Measurements from ENCODE around the gene RAB3IL1. TPM values are rescaled to one million over a fixed set of nuclear protein-coding genes. Genes with fewer than 3 reads are reported as not detected.

The RAB3IL1 gene
- total and polyA plus RNA-seq, 4 donors: 2.1 to 41.6 (median 5.4) TPM

DNA sequence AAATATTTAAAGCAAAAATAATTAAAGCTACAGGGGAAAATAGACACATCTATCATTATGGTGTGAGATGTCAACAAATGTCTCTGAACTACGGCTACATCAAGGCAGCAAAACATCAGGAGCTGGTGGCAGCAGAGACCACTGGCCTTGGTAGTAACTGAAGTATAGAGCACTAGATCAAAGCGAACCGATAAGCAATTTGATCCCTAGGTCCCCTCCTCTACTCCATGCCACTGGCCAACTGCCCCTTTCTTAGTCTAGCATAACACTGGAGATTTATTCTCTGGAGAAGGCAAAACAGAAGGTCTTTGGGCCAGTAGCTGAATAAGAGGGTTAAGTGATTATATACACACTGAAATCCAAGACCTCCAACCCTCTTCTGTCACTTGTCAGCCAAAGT is 13.6 kb upstream of the RAB3IL1 start (continued):
- no peak for TF ChIP-seq HNF4A (conservative IDR thresholded peaks at IDR 0.05)

DNA sequence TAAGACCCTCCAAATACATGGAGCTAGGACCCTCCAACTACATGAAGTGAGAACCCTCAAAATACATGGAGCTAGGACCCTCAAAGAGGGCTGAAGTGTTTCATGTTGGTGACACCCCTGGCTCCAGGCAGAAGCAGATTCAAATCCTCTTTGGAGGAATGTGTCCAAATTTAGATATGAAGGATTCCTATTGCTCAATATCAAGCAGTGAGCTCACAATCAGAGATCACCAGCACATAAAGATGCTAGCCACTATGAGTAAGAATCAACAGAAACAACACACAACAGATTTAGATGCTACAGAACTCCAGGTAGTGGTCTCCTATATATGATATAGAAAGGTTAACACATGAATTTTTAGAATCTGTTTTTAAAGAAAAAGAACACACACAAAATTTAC is 11.2 kb upstream of the RAB3IL1 start:
- H3K4me1 ChIP-seq (ENCODE audit: control insufficient read depth in 4 of 4, insufficient read depth in 4 of 4, low read length in 3 of 4): peaks cover 0 to 2% (median 0%) of the 10 kb centered on the region in 4 donors
- no peaks in the 10 kb centered on the region for H3K27me3 ChIP-seq (ENCODE audit: control insufficient read depth in 4 of 4, insufficient read depth in 4 of 4, low read length in 3 of 4)
- no peak for DNase-seq (ENCODE audit: low spot score)
- no peak overlapping the region for H3K9ac ChIP-seq (ENCODE audit: low read depth in 1 of 2, low read length in 2 of 2)
- H3K9me3 ChIP-seq (ENCODE audit: control insufficient read depth in 4 of 4, low read length in 3 of 4): no peaks in the 10 kb centered on the region
- no peak overlapping the region for H3K4me3 ChIP-seq (ENCODE audit: low read depth in 1 of 3, low read length in 3 of 3)
- no peaks in the 10 kb centered on the region for H3K36me3 ChIP-seq (ENCODE audit: control insufficient read depth in 4 of 4, insufficient read depth in 3 of 4, low read depth in 1 of 4, low read length in 3 of 4)
- H3K27ac ChIP-seq (ENCODE audit: low read depth in 1 of 2, low read length in 2 of 2): no peak overlapping the region
- TF ChIP-seq GABPA (IDR thresholded peaks at IDR 0.05 in 1 of 2, conservative IDR thresholded peaks at IDR 0.05 in 1 of 2) (no peak), FOXA2 (IDR thresholded peaks at IDR 0.05) (no peak), HNF4A (conservative IDR thresholded peaks at IDR 0.05) (no peak), RAD21 (IDR thresholded peaks at IDR 0.05) (no peak), TAF1 (conservative IDR thresholded peaks at IDR 0.05) (no peak), YY1 (IDR thresholded peaks at IDR 0.05) (no peak), RXRA (IDR thresholded peaks at IDR 0.05) (no peak), NR2F2 (IDR thresholded peaks at IDR 0.05) (no peak), HNF4G (IDR thresholded peaks at IDR 0.05) (no peak), EGR1 (IDR thresholded peaks at IDR 0.05; ENCODE audit: low read depth in 2 of 2) (no peak), FOXA1 (IDR thresholded peaks at IDR 0.05) (no peak), JUND (IDR thresholded peaks at IDR 0.05) (no peak), SP1 (IDR thresholded peaks at IDR 0.05) (no peak)
- TF ChIP-seq, protein P1, sequence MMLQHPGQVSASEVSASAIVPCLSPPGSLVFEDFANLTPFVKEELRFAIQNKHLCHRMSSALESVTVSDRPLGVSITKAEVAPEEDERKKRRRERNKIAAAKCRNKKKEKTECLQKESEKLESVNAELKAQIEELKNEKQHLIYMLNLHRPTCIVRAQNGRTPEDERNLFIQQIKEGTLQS (IDR thresholded peaks at IDR 0.05): no peak
- TF ChIP-seq, protein P2, sequence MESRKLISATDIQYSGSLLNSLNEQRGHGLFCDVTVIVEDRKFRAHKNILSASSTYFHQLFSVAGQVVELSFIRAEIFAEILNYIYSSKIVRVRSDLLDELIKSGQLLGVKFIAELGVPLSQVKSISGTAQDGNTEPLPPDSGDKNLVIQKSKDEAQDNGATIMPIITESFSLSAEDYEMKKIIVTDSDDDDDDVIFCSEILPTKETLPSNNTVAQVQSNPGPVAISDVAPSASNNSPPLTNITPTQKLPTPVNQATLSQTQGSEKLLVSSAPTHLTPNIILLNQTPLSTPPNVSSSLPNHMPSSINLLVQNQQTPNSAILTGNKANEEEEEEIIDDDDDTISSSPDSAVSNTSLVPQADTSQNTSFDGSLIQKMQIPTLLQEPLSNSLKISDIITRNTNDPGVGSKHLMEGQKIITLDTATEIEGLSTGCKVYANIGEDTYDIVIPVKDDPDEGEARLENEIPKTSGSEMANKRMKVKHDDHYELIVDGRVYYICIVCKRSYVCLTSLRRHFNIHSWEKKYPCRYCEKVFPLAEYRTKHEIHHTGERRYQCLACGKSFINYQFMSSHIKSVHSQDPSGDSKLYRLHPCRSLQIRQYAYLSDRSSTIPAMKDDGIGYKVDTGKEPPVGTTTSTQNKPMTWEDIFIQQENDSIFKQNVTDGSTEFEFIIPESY (IDR thresholded peaks at IDR 0.05): no peak
- TF ChIP-seq, protein P3, sequence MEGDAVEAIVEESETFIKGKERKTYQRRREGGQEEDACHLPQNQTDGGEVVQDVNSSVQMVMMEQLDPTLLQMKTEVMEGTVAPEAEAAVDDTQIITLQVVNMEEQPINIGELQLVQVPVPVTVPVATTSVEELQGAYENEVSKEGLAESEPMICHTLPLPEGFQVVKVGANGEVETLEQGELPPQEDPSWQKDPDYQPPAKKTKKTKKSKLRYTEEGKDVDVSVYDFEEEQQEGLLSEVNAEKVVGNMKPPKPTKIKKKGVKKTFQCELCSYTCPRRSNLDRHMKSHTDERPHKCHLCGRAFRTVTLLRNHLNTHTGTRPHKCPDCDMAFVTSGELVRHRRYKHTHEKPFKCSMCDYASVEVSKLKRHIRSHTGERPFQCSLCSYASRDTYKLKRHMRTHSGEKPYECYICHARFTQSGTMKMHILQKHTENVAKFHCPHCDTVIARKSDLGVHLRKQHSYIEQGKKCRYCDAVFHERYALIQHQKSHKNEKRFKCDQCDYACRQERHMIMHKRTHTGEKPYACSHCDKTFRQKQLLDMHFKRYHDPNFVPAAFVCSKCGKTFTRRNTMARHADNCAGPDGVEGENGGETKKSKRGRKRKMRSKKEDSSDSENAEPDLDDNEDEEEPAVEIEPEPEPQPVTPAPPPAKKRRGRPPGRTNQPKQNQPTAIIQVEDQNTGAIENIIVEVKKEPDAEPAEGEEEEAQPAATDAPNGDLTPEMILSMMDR (IDR thresholded peaks at IDR 0.05; ENCODE audit: low read depth, low read length, missing input control): no peak
- TF ChIP-seq, protein P4, sequence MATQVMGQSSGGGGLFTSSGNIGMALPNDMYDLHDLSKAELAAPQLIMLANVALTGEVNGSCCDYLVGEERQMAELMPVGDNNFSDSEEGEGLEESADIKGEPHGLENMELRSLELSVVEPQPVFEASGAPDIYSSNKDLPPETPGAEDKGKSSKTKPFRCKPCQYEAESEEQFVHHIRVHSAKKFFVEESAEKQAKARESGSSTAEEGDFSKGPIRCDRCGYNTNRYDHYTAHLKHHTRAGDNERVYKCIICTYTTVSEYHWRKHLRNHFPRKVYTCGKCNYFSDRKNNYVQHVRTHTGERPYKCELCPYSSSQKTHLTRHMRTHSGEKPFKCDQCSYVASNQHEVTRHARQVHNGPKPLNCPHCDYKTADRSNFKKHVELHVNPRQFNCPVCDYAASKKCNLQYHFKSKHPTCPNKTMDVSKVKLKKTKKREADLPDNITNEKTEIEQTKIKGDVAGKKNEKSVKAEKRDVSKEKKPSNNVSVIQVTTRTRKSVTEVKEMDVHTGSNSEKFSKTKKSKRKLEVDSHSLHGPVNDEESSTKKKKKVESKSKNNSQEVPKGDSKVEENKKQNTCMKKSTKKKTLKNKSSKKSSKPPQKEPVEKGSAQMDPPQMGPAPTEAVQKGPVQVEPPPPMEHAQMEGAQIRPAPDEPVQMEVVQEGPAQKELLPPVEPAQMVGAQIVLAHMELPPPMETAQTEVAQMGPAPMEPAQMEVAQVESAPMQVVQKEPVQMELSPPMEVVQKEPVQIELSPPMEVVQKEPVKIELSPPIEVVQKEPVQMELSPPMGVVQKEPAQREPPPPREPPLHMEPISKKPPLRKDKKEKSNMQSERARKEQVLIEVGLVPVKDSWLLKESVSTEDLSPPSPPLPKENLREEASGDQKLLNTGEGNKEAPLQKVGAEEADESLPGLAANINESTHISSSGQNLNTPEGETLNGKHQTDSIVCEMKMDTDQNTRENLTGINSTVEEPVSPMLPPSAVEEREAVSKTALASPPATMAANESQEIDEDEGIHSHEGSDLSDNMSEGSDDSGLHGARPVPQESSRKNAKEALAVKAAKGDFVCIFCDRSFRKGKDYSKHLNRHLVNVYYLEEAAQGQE (IDR thresholded peaks at IDR 0.05): no peak
- TF ChIP-seq, protein P5, sequence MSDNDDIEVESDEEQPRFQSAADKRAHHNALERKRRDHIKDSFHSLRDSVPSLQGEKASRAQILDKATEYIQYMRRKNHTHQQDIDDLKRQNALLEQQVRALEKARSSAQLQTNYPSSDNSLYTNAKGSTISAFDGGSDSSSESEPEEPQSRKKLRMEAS (IDR thresholded peaks at IDR 0.05): no peak
